HG03175 (cell line): Measurements from ENCODE around the gene TMEM120B.

Experiments used
- ATAC-seq: cut with Tn5 transposase; IDR thresholded peaks from one replicate; pipeline ENCODE4 v1.9.1; 2021; ENCODE audit warnings: mild to moderate bottlenecking, moderate library complexity; ENCODE audit not compliant: unreplicated experiment

Gene TMEM120B

GRCh38 chr12:121770813-121771625 lies 58.5 kb downstream of the TMEM120B start:
- no peak for ATAC-seq

GRCh38 chr12:121773011-121773777 lies 60.6 kb downstream of the TMEM120B start:
- peak; percentile 79 for ATAC-seq

DNA sequence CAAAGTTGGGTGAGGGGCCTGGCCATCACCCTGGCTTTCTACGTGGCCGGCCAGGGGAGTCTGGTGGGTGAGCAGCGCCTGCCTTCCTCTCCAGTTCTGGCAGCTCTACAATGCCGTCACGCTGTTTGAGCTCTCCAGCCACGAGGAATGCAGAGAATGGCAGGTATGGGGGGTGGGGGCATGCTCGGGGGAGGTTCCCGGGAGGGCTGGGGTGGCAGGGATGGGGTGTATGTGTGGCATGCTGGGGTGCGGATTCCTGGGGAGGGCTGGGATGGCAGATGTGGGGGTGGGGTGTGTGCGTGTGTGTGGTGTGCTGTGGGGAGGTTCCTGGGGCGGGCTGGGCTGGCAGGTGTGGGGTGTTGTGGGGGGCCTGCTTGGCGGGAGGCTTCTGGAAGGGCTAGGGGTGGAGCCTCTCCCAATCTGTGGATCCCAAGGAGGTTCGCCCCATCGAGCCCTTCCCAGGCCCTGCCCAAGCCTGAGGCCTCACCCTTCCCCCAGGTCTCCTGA lies 62.5 kb downstream of the TMEM120B start:
- no peak for ATAC-seq

DNA sequence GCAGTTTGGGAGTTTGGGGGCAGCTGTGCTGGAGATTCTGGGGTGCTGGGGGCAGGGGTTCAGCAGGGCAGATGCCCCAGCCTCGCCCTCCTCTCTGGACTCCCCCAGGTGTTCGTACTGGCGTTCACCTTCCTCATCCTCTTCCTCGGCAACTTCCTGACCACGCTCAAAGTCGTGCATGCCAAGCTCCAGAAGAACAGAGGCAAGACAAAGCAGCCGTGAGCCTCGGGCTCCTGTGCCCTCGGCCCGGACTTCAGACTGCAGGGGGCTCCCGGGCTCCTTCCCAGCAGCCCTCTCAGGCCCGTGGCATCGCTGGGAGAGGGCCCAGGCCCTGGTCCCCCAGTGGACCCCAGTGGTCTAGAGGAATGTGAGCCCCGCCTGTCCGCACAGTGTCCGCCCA lies 62.9 kb downstream of the TMEM120B start:
- ATAC-seq, result no peak

DNA sequence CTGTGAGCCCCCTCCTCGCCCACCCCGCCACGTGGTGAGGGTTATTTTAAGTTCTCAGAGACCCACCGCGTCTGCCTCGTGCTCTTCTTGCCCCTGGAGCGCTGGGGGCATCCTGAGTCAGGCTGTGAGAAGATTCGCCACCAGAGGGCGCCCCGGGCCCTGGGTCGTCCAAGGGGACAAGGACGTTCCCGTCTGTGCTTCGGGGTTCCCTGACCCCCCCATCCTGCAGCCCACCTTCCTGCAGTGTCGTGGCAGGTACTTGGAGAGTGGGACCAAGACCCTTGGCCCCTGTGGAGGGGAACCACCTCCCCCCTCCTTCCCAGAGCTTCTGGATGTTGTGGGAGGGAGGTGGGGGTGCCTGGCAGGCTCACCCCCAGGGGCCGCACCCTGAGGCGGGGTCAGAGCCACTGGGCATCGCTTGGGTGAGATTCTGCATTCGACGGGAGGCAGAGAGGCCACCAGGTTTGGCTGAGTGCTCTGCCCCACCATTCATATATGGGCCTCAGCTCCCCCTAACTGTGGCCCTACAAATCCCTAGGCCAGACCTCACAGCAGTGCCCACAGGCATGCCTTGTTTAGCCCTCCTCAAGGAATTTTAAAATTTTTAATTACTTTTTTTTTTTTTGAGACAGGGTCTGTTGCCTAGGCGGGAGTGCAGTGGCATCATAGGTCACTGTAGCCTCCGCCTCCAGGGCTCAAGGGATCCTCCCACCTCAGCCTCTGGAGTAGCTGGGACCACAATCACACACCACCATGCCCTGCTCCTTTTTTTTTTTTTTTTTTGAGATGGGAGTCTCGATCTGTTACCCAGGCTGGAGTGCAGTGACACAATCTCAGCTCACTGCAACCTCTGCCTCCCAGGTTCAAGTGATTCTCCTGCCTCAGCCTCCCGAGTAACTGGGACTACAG lies 63.9 kb downstream of the TMEM120B start:
- ATAC-seq, result no peak

DNA sequence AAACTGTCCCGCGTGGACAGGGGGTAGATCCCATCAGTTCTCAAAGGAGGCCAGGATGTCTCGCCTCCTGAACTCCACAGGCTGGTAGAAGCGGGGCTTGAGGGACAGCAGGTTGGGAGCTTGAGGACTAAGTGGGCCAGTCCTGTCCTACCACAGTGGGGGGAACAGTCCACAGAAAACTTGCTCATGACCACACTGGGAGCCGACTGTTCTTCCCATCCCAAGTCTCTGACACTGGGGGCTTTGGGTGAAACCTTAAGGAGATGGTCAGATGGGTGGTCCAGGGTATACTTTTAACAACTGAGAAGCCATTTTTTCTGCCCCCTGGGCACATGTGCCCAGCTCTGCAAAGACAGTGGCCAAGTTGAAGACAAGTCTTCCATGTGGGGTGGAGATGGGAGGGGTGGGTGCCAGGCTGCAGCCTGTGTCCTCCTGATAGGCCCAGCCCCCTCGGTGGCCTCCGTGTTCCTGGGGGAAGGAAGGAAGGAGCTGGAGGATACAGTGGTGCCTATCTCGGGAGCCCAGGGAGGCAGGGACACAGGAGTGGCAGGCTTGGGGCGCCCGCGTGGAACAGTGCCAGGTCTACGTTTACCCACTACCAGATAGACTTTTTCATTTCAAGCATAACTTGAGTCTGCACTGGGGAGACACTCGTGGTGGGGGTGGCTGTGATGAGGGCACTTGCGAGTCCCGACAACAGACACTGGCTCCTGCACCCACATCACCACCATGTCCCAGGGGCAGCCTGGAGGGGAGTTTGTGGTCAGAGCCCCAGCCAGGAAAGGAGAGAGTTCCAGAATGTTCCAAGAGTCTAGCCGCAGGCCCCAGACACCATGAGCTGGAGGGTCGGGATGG lies 66.2 kb downstream of the TMEM120B start:
- ATAC-seq, result no peak

- ATAC-seq, result no peak
Measured at GRCh38 chr12:121779422-121779895, 66.9 kb downstream of the TMEM120B start.

GRCh38 chr12:121780429-121780828 lies 67.9 kb downstream of the TMEM120B start:
- ATAC-seq, result no peak

- ATAC-seq, result peak; percentile 18
Measured at GRCh38 chr12:121781484-121781997, 69.0 kb downstream of the TMEM120B start.

DNA sequence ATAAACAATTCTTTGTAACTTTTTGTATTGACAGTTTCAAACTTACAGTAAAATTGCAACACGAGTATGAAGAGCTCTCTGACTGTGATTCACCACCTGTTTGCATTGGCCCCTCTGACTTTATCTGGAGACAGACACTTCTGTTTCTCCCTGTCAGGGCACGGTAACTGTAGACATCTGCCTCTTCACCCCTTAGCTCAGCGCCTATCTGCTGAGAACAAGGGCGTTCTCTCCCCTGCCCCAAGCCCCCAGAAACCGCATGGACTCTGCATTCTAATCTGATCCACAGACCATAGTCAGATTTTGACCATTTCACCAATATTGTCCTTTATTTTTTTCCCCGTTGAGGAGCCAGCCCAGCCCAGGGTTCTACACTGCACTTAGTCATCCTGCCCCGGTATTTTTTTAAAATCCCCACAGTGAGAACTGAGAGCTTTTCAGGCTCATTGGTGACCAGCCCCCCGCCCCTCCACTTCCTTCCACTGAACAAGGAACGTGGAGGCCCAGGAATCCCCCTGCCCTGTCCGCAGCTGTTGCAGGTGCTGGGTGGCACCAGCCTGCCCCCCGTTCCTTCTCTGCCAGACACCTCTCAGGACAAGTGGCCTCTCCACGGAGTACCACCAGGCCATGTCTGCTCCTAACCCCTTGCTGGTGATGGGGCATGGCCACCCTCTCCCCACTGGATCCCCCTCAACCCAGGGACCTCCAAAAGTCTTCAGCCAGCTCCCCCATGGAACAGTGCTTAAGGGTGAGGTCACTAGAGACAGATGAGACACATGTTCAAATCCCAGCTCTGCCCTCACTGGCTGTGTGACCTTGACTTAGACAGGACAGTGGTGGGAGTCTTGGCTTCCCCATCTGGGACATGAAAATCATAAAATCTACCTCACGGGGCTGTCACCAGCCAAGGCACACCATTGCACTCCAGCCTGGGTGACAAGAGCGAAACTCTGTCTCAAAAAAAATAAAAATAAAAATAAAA lies 69.7 kb downstream of the TMEM120B start:
- ATAC-seq, result peak; percentile 50

DNA sequence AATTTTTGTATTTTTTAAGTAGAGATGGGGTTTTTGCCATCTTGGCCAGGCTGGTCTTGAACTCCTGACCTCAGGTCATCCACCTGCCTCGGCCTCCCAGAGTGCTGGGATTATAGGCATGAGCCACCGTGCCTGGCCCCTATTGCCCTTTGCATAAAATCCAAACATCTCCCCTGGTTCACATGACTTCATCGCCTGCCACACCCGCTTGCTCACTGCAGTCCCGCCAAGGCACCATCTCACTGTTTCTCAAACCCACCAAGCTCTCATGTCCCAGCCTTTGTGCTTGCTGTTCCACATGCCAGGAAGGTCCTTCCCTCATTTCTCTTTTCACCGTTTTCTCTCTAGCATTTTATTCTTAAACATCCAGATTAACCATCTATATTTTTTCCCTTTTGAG lies 71.2 kb downstream of the TMEM120B start:
- no peak for ATAC-seq

- no peak for ATAC-seq
Measured at GRCh38 chr12:121784460-121784859, 71.9 kb downstream of the TMEM120B start.

GRCh38 chr12:121786440-121786825 lies 73.9 kb downstream of the TMEM120B start:
- no peak for ATAC-seq

GRCh38 chr12:121787063-121788025 lies 74.8 kb downstream of the TMEM120B start:
- no peak for ATAC-seq

DNA sequence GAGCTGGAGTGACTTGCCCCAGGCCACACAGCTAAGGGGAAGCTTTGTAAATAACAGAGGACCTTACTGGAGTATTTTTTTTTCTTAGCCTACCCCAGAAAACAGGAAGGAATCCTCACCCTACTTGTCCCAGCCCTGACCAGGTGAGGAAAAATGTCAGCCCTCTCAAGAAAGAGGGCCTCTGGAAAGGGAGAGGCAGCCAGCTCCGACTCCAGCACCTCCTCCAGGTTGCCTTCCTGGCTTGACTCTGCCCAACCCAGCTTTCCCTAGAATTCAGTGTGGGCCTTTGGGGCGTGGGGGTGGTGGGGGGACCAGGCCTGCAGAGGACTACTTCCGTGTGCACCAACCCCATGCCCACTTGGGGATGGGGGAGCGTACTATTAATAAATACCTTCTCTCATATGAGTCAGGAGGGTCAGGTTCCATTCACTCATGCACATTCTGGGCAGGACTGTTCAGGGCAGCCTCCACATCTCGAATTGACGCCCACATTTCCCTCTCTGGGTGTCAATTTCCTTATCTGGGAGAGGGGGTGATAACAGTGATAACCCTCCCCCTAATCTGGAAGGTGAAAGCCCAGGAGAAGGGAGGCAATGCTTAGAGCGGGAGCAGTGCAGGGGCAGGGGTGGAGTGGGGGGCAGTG lies 75.7 kb downstream of the TMEM120B start:
- no peak for ATAC-seq

DNA sequence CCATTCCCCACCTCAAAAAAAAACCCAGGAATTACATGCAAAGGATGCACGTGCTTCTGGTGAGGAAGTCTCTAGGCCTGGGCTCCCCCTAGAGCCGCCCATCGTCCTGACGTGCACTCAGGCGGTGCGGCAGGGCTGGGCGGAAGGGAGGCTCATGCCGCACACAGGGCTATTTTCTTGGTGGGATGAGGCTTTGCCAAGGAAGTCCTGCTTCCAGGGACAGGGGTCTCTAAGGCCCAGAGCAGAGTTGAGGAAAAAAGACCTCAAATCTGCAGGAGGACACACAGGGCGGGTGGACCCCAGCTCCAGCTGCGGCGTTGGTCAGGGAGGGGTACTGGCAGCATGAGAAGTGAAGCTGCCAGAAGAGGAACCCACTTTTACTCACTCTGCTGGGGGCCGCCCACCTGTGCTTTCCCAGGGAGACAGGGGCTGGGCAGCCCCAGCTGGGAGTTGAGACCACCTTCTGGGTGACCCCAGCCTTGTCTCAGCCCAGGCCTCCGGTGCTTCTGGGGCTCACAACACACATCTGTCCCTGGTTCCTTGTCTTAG lies 76.8 kb downstream of the TMEM120B start:
- ATAC-seq, result no peak
